ENCODE measurements around the gene SSBP4.
"Not testable (repeated sequence)": the region's sequence is repeated elsewhere in the genome, so short reads cannot be mapped to it uniquely, and the experiment has no call there.

SSBP4 gene

GRCh38 chr19:18419195-18419698 lies at the start of gene SSBP4:
Gene SSBP4 (plus strand): TSS chr19:18419398. CDS start chr19:18419649, 251 bp downstream.
- DNase-seq = peak; percentile 81

- DNase-seq = no peak
Measured at GRCh38 chr19:18373407-18373891, 45.7 kb upstream of the SSBP4 start.

- DNase-seq = peak; percentile 85
Measured at GRCh38 chr19:18373892-18374629, 45.1 kb upstream of the SSBP4 start.

- DNase-seq = no peak
Measured at GRCh38 chr19:18377026-18377425, 42.2 kb upstream of the SSBP4 start.

GRCh38 chr19:18379803-18380747 lies 39.1 kb upstream of the SSBP4 start:
- no peak for DNase-seq

- no peak for DNase-seq
Measured at GRCh38 chr19:18380843-18381242, 38.4 kb upstream of the SSBP4 start.

- DNase-seq = not testable (repeated sequence)
Measured at GRCh38 chr19:18383622-18384021, 35.6 kb upstream of the SSBP4 start.

- no peak for DNase-seq
Measured at GRCh38 chr19:18384775-18385174, 34.4 kb upstream of the SSBP4 start.

GRCh38 chr19:18385359-18385674 lies 33.9 kb upstream of the SSBP4 start:
- DNase-seq = no peak

GRCh38 chr19:18385675-18386542 lies 33.3 kb upstream of the SSBP4 start, which contains the start of gene GDF15:
Gene GDF15 (plus strand): TSS chr19:18386158. CDS start chr19:18386190, 32 bp downstream.
- DNase-seq = no peak

GRCh38 chr19:18386543-18387271 lies 32.5 kb upstream of the SSBP4 start:
- DNase-seq = no peak

GRCh38 chr19:18388100-18388959 lies 30.9 kb upstream of the SSBP4 start:
- DNase-seq = peak; percentile 86

GRCh38 chr19:18388960-18389725 lies 30.1 kb upstream of the SSBP4 start:
- no peak for DNase-seq

GRCh38 chr19:18389726-18390064 lies 29.5 kb upstream of the SSBP4 start:
- no peak for DNase-seq

- DNase-seq = no peak
Measured at GRCh38 chr19:18390065-18390907, 28.9 kb upstream of the SSBP4 start.

- no peak for DNase-seq
Measured at GRCh38 chr19:18391509-18392075, 27.6 kb upstream of the SSBP4 start.

GRCh38 chr19:18392417-18392816 lies 26.8 kb upstream of the SSBP4 start:
- no peak for DNase-seq

- no peak for DNase-seq
Measured at GRCh38 chr19:18392926-18393325, 26.3 kb upstream of the SSBP4 start.

GRCh38 chr19:18393836-18394235 lies 25.4 kb upstream of the SSBP4 start:
- DNase-seq = no peak
